ENCODE results near the gene DLG2.

- TF ChIP-seq CTCF (conservative IDR thresholded peaks at IDR 0.05; ENCODE audit: low read length) (no peak), EZH2phosphoT487 (IDR thresholded peaks at IDR 0.05; ENCODE audit: borderline replicate concordance, low read depth, low read length) (no peak)
Measured at GRCh38 chr11:83641511-83641910, 1985.6 kb downstream of the DLG2 start.
